SU-DHL-6 (cell line): ENCODE data around the gene NUP98.

ENCODE experiments used
- EZH2phosphoT487 ChIP-seq: fragments of 200-600 bp; sonication (generic), shearing (Covaris generic); conservative IDR thresholded peaks from 2 replicates; pipeline ENCODE4 v1.6.1; 2018; ENCODE audit warnings: mild to moderate bottlenecking, antibody characterized with exemption, low read length, moderate library complexity, mixed read lengths
- TF ChIP-seq, protein P1 (sequence below): fragments of 200-600 bp; sonication (generic); IDR thresholded peaks from one replicate; pipeline ENCODE4 v1.5.1; 2017; ENCODE audit warnings: antibody characterized with exemption, mild to moderate bottlenecking, low read length, moderate library complexity; ENCODE audit not compliant: insufficient read depth, poor library complexity, severe bottlenecking

DNA sequence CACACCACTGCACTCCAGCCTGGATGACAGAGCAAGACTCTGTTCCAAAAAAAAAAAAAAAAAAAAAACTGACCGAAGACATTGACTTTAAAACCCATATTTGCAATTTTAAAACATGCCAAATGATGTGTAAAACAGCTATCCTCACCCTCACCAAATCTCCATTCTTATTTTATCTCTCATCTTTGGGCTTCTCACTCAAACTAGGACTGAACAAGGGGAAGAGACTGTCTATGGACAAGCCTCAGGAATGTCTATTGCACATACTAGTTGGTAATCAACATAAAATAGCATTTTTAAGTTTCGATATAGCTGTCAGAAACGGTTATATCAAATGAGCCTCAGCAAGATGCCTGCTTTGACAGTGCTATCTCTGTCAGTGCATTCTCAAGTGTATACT is 118.3 kb downstream of the NUP98 start:
- TF ChIP-seq, protein P1, sequence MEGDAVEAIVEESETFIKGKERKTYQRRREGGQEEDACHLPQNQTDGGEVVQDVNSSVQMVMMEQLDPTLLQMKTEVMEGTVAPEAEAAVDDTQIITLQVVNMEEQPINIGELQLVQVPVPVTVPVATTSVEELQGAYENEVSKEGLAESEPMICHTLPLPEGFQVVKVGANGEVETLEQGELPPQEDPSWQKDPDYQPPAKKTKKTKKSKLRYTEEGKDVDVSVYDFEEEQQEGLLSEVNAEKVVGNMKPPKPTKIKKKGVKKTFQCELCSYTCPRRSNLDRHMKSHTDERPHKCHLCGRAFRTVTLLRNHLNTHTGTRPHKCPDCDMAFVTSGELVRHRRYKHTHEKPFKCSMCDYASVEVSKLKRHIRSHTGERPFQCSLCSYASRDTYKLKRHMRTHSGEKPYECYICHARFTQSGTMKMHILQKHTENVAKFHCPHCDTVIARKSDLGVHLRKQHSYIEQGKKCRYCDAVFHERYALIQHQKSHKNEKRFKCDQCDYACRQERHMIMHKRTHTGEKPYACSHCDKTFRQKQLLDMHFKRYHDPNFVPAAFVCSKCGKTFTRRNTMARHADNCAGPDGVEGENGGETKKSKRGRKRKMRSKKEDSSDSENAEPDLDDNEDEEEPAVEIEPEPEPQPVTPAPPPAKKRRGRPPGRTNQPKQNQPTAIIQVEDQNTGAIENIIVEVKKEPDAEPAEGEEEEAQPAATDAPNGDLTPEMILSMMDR = no peak
- no peak for TF ChIP-seq EZH2phosphoT487
